GM12892 (cell line): Measurements from ENCODE around the gene PCDHB11.

Experiments used
- POLR2A ChIP-seq: IDR thresholded peaks from 2 replicates; pipeline ENCODE4 v1.6.1; 2011; ENCODE audit warnings: low read depth, low read length, control low read depth
- POLR2AphosphoS5 ChIP-seq: IDR thresholded peaks from 2 replicates; pipeline ENCODE4 v1.6.1; 2011; ENCODE audit warnings: low read depth, low read length, control low read depth
- TAF1 ChIP-seq: IDR thresholded peaks from 2 replicates; pipeline ENCODE4 v1.6.1; 2011; ENCODE audit warnings: low read depth, mild to moderate bottlenecking, control low read depth, low read length, borderline replicate concordance

GRCh38 chr5:141250576-141250975 is 51.1 kb downstream of the PCDHB11 start:
- TF ChIP-seq POLR2A (no peak), TAF1 (no peak), POLR2AphosphoS5 (no peak)
